OCI-LY3 (cell line): ENCODE data around the gene ACE.

ENCODE experiments used
- EZH2phosphoT487 ChIP-seq: fragments of 200-600 bp; shearing (Covaris generic); IDR thresholded peaks from 2 replicates; pipeline ENCODE4 v1.6.1; 2018; ENCODE audit warnings: antibody characterized with exemption, mixed run types, low read depth
- TF ChIP-seq, protein P1 (sequence below): fragments of 200-600, 300-600 bp; sonication (generic); IDR thresholded peaks from 2 replicates; pipeline ENCODE4 v1.5.1; 2014; ENCODE audit warnings: antibody characterized with exemption, low read length, low read depth

- TF ChIP-seq, protein P1, sequence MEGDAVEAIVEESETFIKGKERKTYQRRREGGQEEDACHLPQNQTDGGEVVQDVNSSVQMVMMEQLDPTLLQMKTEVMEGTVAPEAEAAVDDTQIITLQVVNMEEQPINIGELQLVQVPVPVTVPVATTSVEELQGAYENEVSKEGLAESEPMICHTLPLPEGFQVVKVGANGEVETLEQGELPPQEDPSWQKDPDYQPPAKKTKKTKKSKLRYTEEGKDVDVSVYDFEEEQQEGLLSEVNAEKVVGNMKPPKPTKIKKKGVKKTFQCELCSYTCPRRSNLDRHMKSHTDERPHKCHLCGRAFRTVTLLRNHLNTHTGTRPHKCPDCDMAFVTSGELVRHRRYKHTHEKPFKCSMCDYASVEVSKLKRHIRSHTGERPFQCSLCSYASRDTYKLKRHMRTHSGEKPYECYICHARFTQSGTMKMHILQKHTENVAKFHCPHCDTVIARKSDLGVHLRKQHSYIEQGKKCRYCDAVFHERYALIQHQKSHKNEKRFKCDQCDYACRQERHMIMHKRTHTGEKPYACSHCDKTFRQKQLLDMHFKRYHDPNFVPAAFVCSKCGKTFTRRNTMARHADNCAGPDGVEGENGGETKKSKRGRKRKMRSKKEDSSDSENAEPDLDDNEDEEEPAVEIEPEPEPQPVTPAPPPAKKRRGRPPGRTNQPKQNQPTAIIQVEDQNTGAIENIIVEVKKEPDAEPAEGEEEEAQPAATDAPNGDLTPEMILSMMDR = no peak
- TF ChIP-seq EZH2phosphoT487 = no peak
Measured at GRCh38 chr17:63519116-63519881, 42.4 kb downstream of the ACE start.
